A549 (cell line): ENCODE measurements around the gene RAB23. TPM values are rescaled to one million over a fixed set of nuclear protein-coding genes. Genes with fewer than 3 reads are reported as not detected.

Experiments used
- ATAC-seq, 2 experiments: fragments of 200-7000 bp in 1 of 2; fragments of >200 bp in 1 of 2; cut with Nextera tagmentation in 1 of 2; cut with Tn5 transposase in 1 of 2; 3 replicates each; pipeline versions ENCODE4 v1.8.0 to v1.9.1; 2018 to 2020; ENCODE audit warnings: mild to moderate bottlenecking in 1 of 2, moderate library complexity in 1 of 2
- CTCF ChIA-PET: fragments of 300-600 bp; sonication (Branson Sonifier 250); formaldehyde crosslinking; extraction: SDS; loops from one replicate; lab custom pipeline; 2021; ENCODE audit warnings: antibody characterized with exemption, inconsistent platforms; lab: Yijun Ruan, JAX
- POLR2A ChIA-PET: fragments of 350-600 bp; formaldehyde crosslinking; extraction: SDS; loops from one replicate; lab custom pipeline; 2021; ENCODE audit warnings: antibody characterized with exemption, inconsistent platforms; lab: Yijun Ruan, JAX
- DNase-seq, 2 experiments: peaks; one replicate each; pipeline versions ENCODE4 v3.0.0 to v3.0.0-alpha.2; 2011 to 2016; ENCODE audit warnings: low read depth in 1 of 2, low spot score in 1 of 2
- FAIRE-seq: peaks from 2 replicates; lab custom pipeline; 2011; peaks lifted over from hg19 to GRCh38; lab: Jason Lieb, UNC
- H3K27ac ChIP-seq, 2 experiments: fragments of >200 bp; sonication (Bioruptor Twin); formaldehyde crosslinking; 3 replicates each; pipeline ENCODE4 v1.5.1; 2016 to 2017
- H3K4me1 ChIP-seq: fragments of >200 bp; sonication (Bioruptor Twin); formaldehyde crosslinking; 3 replicates; pipeline ENCODE4 v1.6.1; 2016
- H3K4me2 ChIP-seq: fragments of >200 bp; sonication (Bioruptor Twin); formaldehyde crosslinking; 3 replicates; pipeline ENCODE4 v1.6.1; 2016
- H3K4me3 ChIP-seq: fragments of >200 bp; sonication (Bioruptor Twin); formaldehyde crosslinking; 3 replicates; pipeline ENCODE4 v1.5.1; 2016
- H3K9me3 ChIP-seq: fragments of >200 bp; sonication (Bioruptor Twin); formaldehyde crosslinking; 3 replicates; pipeline ENCODE4 v1.6.1; 2016
- CBX8 ChIP-seq: fragments of 200-600 bp; sonication (generic); IDR thresholded peaks from 2 replicates; pipeline ENCODE4 v1.6.1; 2016
- CEBPB ChIP-seq, 2 experiments: fragments of >200 bp in 1 of 2; sonication (Bioruptor Twin) in 1 of 2; formaldehyde crosslinking in 1 of 2; IDR thresholded peaks; 2 replicates each; pipeline ENCODE4 v1.6.1; 2012 to 2016
- E2F6 ChIP-seq: IDR thresholded peaks from 2 replicates; pipeline ENCODE4 v1.6.1; 2012; ENCODE audit warnings: low read depth, borderline replicate concordance
- EHF ChIP-seq: fragments of 250-450 bp; sonication (Bioruptor Pico); IDR thresholded peaks from 2 replicates; pipeline ENCODE4 v1.5.0; 2020; ENCODE audit warnings: mild to moderate bottlenecking
- FOSB ChIP-seq: fragments of 250-450 bp; sonication (Bioruptor Pico); IDR thresholded peaks from 2 replicates; pipeline ENCODE4 v1.5.0; 2020; ENCODE audit warnings: mild to moderate bottlenecking, moderate library complexity
- FOSL2 ChIP-seq, 2 experiments: fragments of 450-650 bp in 1 of 2; fragments of >200 bp in 1 of 2; sonication (Bioruptor Twin) in 1 of 2; formaldehyde crosslinking; IDR thresholded peaks; 2 replicates each; pipeline versions ENCODE4 v1.5.0 to v1.6.1; 2016 to 2020; ENCODE audit warnings: mild to moderate bottlenecking in 1 of 2, moderate library complexity in 1 of 2
- FOXS1 ChIP-seq: fragments of 250-450 bp; sonication (Bioruptor Pico); IDR thresholded peaks from 2 replicates; pipeline ENCODE4 v1.5.0; 2020; ENCODE audit warnings: mild to moderate bottlenecking, moderate library complexity
- HDAC2 ChIP-seq: fragments of 200-600 bp; sonication (generic); IDR thresholded peaks from 2 replicates; pipeline ENCODE4 v1.6.1; 2016
- HOXB13 ChIP-seq: fragments of 250-450 bp; sonication (Bioruptor Pico); IDR thresholded peaks from 2 replicates; pipeline ENCODE4 v1.5.0; 2020; ENCODE audit warnings: low read depth, mild to moderate bottlenecking, moderate library complexity
- JUN ChIP-seq, 2 experiments: fragments of >200 bp; sonication (Bioruptor Twin); formaldehyde crosslinking; IDR thresholded peaks; 2 replicates in 1 of 2; 3 replicates in 1 of 2; pipeline ENCODE4 v1.6.1; 2016 to 2017
- KDM1A ChIP-seq: fragments of 200-600 bp; sonication (generic); IDR thresholded peaks from 2 replicates; pipeline ENCODE4 v1.6.1; 2016; ENCODE audit warnings: low read depth, mild to moderate bottlenecking
- KDM5A ChIP-seq: fragments of 200-600 bp; sonication (generic); IDR thresholded peaks from 2 replicates; pipeline ENCODE4 v1.6.1; 2016; ENCODE audit warnings: antibody characterized with exemption, mild to moderate bottlenecking
- MAZ ChIP-seq: fragments of 150-350 bp; IDR thresholded peaks from 2 replicates; pipeline ENCODE4 v1.6.1; 2014; ENCODE audit warnings: antibody characterized with exemption, low read depth, low read length, borderline replicate concordance
- NFE2L2 ChIP-seq: fragments of 150-350 bp; conservative IDR thresholded peaks from 2 replicates; pipeline ENCODE4 v1.6.1; 2014; ENCODE audit warnings: low read length
- NR3C1 ChIP-seq: fragments of >200 bp; sonication (Bioruptor Twin); formaldehyde crosslinking; IDR thresholded peaks from 3 replicates; pipeline ENCODE4 v1.6.1; 2017
- PBX3 ChIP-seq: IDR thresholded peaks from 2 replicates; pipeline ENCODE4 v1.6.1; 2012
- POLR2A ChIP-seq: IDR thresholded peaks from 2 replicates; pipeline ENCODE4 v1.6.1; 2012; ENCODE audit warnings: mild to moderate bottlenecking, low read length
- RARB ChIP-seq: fragments of 250-450 bp; sonication (Bioruptor Pico); IDR thresholded peaks from 2 replicates; pipeline ENCODE4 v1.8.0; 2021; ENCODE audit warnings: mild to moderate bottlenecking, moderate library complexity
- REST ChIP-seq: fragments of 200-600 bp; sonication (generic); IDR thresholded peaks from 2 replicates; pipeline ENCODE4 v1.6.1; 2016; ENCODE audit warnings: antibody characterized with exemption, mild to moderate bottlenecking, moderate library complexity
- RFX5 ChIP-seq: fragments of 450-650 bp; IDR thresholded peaks from 2 replicates; pipeline ENCODE4 v1.7.1; 2014; ENCODE audit warnings: antibody characterized with exemption, mild to moderate bottlenecking, moderate library complexity
- SMC3 ChIP-seq: fragments of >200 bp; sonication (Bioruptor Twin); formaldehyde crosslinking; IDR thresholded peaks from 3 replicates; pipeline ENCODE4 v1.6.1; 2018; ENCODE audit warnings: inconsistent platforms
- TP53 ChIP-seq: fragments of 250-450 bp; sonication (Bioruptor Pico); IDR thresholded peaks from 2 replicates; pipeline ENCODE4 v1.5.0; 2021; ENCODE audit warnings: mild to moderate bottlenecking, moderate library complexity
- ZNF302 ChIP-seq: fragments of 250-450 bp; sonication (Bioruptor Pico); IDR thresholded peaks from 2 replicates; pipeline ENCODE4 v1.9.0; 2021; ENCODE audit warnings: inconsistent platforms, mild to moderate bottlenecking, moderate library complexity
- ZSCAN20 ChIP-seq: fragments of 250-450 bp; sonication (Bioruptor Pico); IDR thresholded peaks from 2 replicates; pipeline ENCODE4 v1.8.0; 2022; ENCODE audit warnings: mild to moderate bottlenecking, moderate library complexity
- WGBS: methylation state at CpG from one replicate; pipeline ENCODE4 v1.1.6; 2017; ENCODE audit errors: missing lambda C conversion rate; 5-methylcytosine and 5-hydroxymethylcytosine counted together
- polyA plus RNA-seq, 4 experiments: library from polyadenylated mRNA; depleted of rRNA in 3 of 4; stranded (reverse); fragments of >200 nt; fragmentation: RNase III in 1 of 4; extraction: RNeasy Plus Mini Kit Qiagen cat#74134 plus additional on column Dnase treatment in 1 of 4; gene quantifications; 2 replicates in 3 of 4; 3 replicates in 1 of 4; pipeline ENCODE4 v1.2.3, GENCODE V29; 2011 to 2017
- TF ChIP-seq, protein P1 (sequence below): IDR thresholded peaks from 2 replicates; pipeline ENCODE4 v1.6.1; 2012

The RAB23 gene
- polyA plus RNA-seq, 2 of the 4 experiments (the other 2 are of a cell fraction) = 8.6 to 21.5 TPM

- TF ChIP-seq E2F6 (no peak), TP53 (CRISPR knock-in tag) (no peak), REST (no peak)
Observed at GRCh38 chr6:57180596-57180995, 41.5 kb downstream of the RAB23 start (continued).

- TF ChIP-seq MAZ (no peak), RFX5 (no peak), ZNF302 (no peak), JUN (IDR thresholded peaks at IDR 0.05) (no peak), KDM5A (no peak), KDM1A (no peak), RARB (no peak)
- 0 out of 3 replicates have a peak overlapping the region, but pooled peaks have one; percentile 16 for H3K4me2 ChIP-seq
- ChIA-PET POLR2A (no interaction called here), CTCF (interaction anchor here (0.7 to 1.1 kb wide), 3 partner anchors 12 to 139 kb away, joined by 3 to 5 read pairs (median 3); partner anchors contain the start of gene PRIM2)
- DNase-seq (no peak), FAIRE-seq (no peak), ATAC-seq (no peak)
- H3K27ac ChIP-seq = no peak overlapping the region
- no peak overlapping the region for H3K4me3 ChIP-seq
- peaks cover 39% of the 10 kb centered on the region for H3K4me1 ChIP-seq
- WGBS = 88% methylated on average over 11 of the region's 11 CpGs
- no peaks in the 10 kb centered on the region for H3K9me3 ChIP-seq
Observed at GRCh38 chr6:57177545-57178265, 44.4 kb downstream of the RAB23 start.

DNA sequence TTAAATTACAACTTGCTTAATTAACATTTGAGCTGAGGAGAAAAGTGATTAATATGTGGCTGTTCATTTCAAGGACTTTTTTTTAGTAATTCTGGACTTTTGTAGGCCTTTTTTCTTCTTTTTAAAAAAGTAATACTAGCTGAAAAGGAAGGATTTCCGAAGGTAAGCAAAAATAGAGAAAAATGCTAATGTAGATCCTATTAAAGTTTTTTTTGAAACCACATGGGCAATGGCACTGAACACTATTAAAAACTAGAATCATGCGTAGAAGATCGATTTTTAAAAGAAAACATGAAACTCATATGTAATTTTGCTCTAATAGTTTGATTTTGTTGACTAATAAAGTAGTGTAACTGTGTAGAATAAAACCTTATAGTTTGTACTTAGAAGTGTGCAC is 47.6 kb downstream of the RAB23 start:
- ATAC-seq (no peak), DNase-seq (no peak), FAIRE-seq (no peak)
- H3K4me3 ChIP-seq = peak overlapping the region; percentile 55
- peaks cover 43% of the 10 kb centered on the region for H3K4me1 ChIP-seq
- peak overlapping the region; percentile 99 for H3K4me2 ChIP-seq
- ChIA-PET CTCF (no interaction called here), POLR2A (interaction anchor here (0.6 kb wide), 1 partner anchor 24 kb away, joined by 9 read pairs; no protein-coding TSS in a partner anchor)
- 2% methylated on average over 3 of the region's 3 CpGs for WGBS
- no peak for TF ChIP-seq FOXS1 (CRISPR knock-in tag)
- no peak for TF ChIP-seq PBX3
- TF ChIP-seq CBX8 = no peak
- H3K27ac ChIP-seq = peak overlapping the region; percentile 92 to 99
- no peaks in the 10 kb centered on the region for H3K9me3 ChIP-seq

GRCh38 chr6:57173886-57174510 is 48.1 kb downstream of the RAB23 start:
- CTCF ChIA-PET = no interaction called here
- TF ChIP-seq ZNF302 = no peak
- no peak for TF ChIP-seq HOXB13 (CRISPR knock-in tag)
- no peak for TF ChIP-seq NR3C1
- TF ChIP-seq EHF (CRISPR knock-in tag) = no peak
- no peak for TF ChIP-seq POLR2A
- 0 out of 2 replicates have a peak, but pooled peaks have one; percentile 23 for TF ChIP-seq NFE2L2
- TF ChIP-seq, protein P1, sequence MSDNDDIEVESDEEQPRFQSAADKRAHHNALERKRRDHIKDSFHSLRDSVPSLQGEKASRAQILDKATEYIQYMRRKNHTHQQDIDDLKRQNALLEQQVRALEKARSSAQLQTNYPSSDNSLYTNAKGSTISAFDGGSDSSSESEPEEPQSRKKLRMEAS = peak; percentile 42; the same call in 1 of the 2 replicates
- TF ChIP-seq HDAC2 = no peak
- TF ChIP-seq FOSB (CRISPR knock-in tag) = no peak
- TF ChIP-seq CBX8 = no peak
- TF ChIP-seq ZSCAN20 (CRISPR knock-in tag) = no peak
- TF ChIP-seq CEBPB (IDR thresholded peaks at IDR 0.05) = 0 out of 4 replicates have a peak, but pooled peaks of 1 of the 2 experiments have one; percentile 3
- TF ChIP-seq FOSL2 (IDR thresholded peaks at IDR 0.05) = no peak
- TF ChIP-seq FOSL2 (CRISPR knock-in tag; IDR thresholded peaks at IDR 0.05) = peak; percentile 53
- TF ChIP-seq SMC3 = no peak
- TF ChIP-seq PBX3 = no peak

More at GRCh38 chr6:57173886-57174510, 48.1 kb downstream of the RAB23 start:
- POLR2A ChIA-PET = interaction anchor here (0.6 kb wide), 1 partner anchor 23 kb away, joined by 9 read pairs; no protein-coding TSS in a partner anchor
- FAIRE-seq = no peak
- H3K4me2 ChIP-seq = peak overlapping the region; percentile 99
- ATAC-seq = peak in 1 of 2 experiments; percentile 30; a peak in 2 of 6 replicates
- peak overlapping the region; percentile 55 for H3K4me3 ChIP-seq
- WGBS = 0% methylated on average over 5 of the region's 5 CpGs
- H3K4me1 ChIP-seq = peaks cover 43% of the 10 kb centered on the region
- peak; percentile 10 to 56 for DNase-seq
- H3K27ac ChIP-seq = peak overlapping the region; percentile 92 to 99
- H3K9me3 ChIP-seq = no peaks in the 10 kb centered on the region
